Measurements from ENCODE around the gene PLXNA4. TPM values are rescaled to one million over a fixed set of nuclear protein-coding genes. Genes with fewer than 3 reads are reported as not detected.

PLXNA4 gene
- total RNA-seq, 1 donor from 2014 or later = 13.6 TPM

- Mint-ChIP-seq H3K27ac (no peak overlapping the region), H3K36me3 (no peaks in the 10 kb centered on the region), H3K27me3 (peaks cover 4% of the 10 kb centered on the region), H3K4me1 (ENCODE audit: unreplicated experiment) (peaks cover 35% of the 10 kb centered on the region), H3K4me3 (no peak overlapping the region), H3K9me3 (no peaks in the 10 kb centered on the region)
- no peak for DNase-seq (ENCODE audit: extremely low spot score, unreplicated experiment)
- no peak for TF ChIP-seq CTCF (conservative IDR thresholded peaks at IDR 0.05)
These were observed 91.1 kb downstream of the PLXNA4 start for GRCh38 chr7:132485136-132485535.

GRCh38 chr7:132482866-132483265, 93.4 kb downstream of the PLXNA4 start:
- peaks cover 21% of the 10 kb centered on the region for H3K4me1 Mint-ChIP-seq (ENCODE audit: unreplicated experiment)
- no peaks in the 10 kb centered on the region for H3K36me3 Mint-ChIP-seq
- H3K27ac Mint-ChIP-seq = no peak overlapping the region
- no peak for DNase-seq (ENCODE audit: extremely low spot score, unreplicated experiment)
- no peak overlapping the region for H3K4me3 Mint-ChIP-seq
- H3K27me3 Mint-ChIP-seq = peaks cover 7% of the 10 kb centered on the region
- no peaks in the 10 kb centered on the region for H3K9me3 Mint-ChIP-seq
- no peak for TF ChIP-seq CTCF (conservative IDR thresholded peaks at IDR 0.05)

GRCh38 chr7:132480534-132480933, 95.7 kb downstream of the PLXNA4 start:
- DNase-seq (ENCODE audit: extremely low spot score, unreplicated experiment) = no peak
- no peaks in the 10 kb centered on the region for H3K9me3 Mint-ChIP-seq
- H3K4me3 Mint-ChIP-seq = no peak overlapping the region
- peaks cover 22% of the 10 kb centered on the region for H3K27me3 Mint-ChIP-seq
- TF ChIP-seq CTCF (conservative IDR thresholded peaks at IDR 0.05) = no peak
- no peaks in the 10 kb centered on the region for H3K36me3 Mint-ChIP-seq
- no peak overlapping the region for H3K27ac Mint-ChIP-seq
- H3K4me1 Mint-ChIP-seq (ENCODE audit: unreplicated experiment) = peaks cover 9% of the 10 kb centered on the region

- DNase-seq (ENCODE audit: extremely low spot score, unreplicated experiment) = no peak
- no peak overlapping the region for H3K27ac Mint-ChIP-seq
- H3K36me3 Mint-ChIP-seq = no peaks in the 10 kb centered on the region
- no peak for TF ChIP-seq CTCF (conservative IDR thresholded peaks at IDR 0.05)
- no peak overlapping the region for H3K4me3 Mint-ChIP-seq
- no peaks in the 10 kb centered on the region for H3K9me3 Mint-ChIP-seq
- peaks cover 38% of the 10 kb centered on the region for H3K4me1 Mint-ChIP-seq (ENCODE audit: unreplicated experiment)
- peaks cover 47% of the 10 kb centered on the region for H3K27me3 Mint-ChIP-seq
These were observed 99.7 kb downstream of the PLXNA4 start for GRCh38 chr7:132476541-132476940.

GRCh38 chr7:132475669-132476116, 100.6 kb downstream of the PLXNA4 start:
- Mint-ChIP-seq H3K36me3 (no peaks in the 10 kb centered on the region), H3K27ac (no peak overlapping the region), H3K27me3 (peaks cover 50% of the 10 kb centered on the region), H3K4me1 (ENCODE audit: unreplicated experiment) (peaks cover 41% of the 10 kb centered on the region), H3K9me3 (no peaks in the 10 kb centered on the region), H3K4me3 (no peak overlapping the region)
- TF ChIP-seq CTCF (conservative IDR thresholded peaks at IDR 0.05) = no peak
- DNase-seq (ENCODE audit: extremely low spot score, unreplicated experiment) = no peak

Measured in type B pancreatic cell (in vitro differentiated cells).